Mesothelial cell of epicardium (in vitro differentiated cells): Measurements from ENCODE around the gene NT5C2. TPM values are rescaled to one million over a fixed set of nuclear protein-coding genes. Genes with fewer than 3 reads are reported as not detected.
"Not testable (repeated sequence)": the region's sequence is repeated elsewhere in the genome, so short reads cannot be mapped to it uniquely, and the experiment has no call there.

Experiments used
- DNase-seq, 2 experiments: peaks; one replicate each; pipeline ENCODE4 v3.0.0; 2021; ENCODE audit warnings: low spot score in 2 of 2; ENCODE audit not compliant: unreplicated experiment in 2 of 2
- H3K27ac Mint-ChIP-seq: 2 replicates; pipeline ENCODE4 v1.8.0; 2021; ENCODE audit warnings: mixed read lengths
- H3K27me3 Mint-ChIP-seq: 2 replicates; pipeline ENCODE4 v1.8.0; 2021; ENCODE audit warnings: low read depth, mixed read lengths
- H3K36me3 Mint-ChIP-seq: 2 replicates; pipeline ENCODE4 v1.8.0; 2021; ENCODE audit warnings: mixed read lengths
- H3K4me1 Mint-ChIP-seq: 2 replicates; pipeline ENCODE4 v1.8.0; 2021; ENCODE audit warnings: mixed read lengths
- H3K4me3 Mint-ChIP-seq: 2 replicates; pipeline ENCODE4 v1.8.0; 2021; ENCODE audit warnings: mild to moderate bottlenecking, moderate library complexity, mixed read lengths
- H3K9me3 Mint-ChIP-seq: 2 replicates; pipeline ENCODE4 v1.8.0; 2021; ENCODE audit warnings: mixed read lengths
- total RNA-seq: library from RNA; stranded (reverse); gene quantifications from 3 replicates; pipeline ENCODE4 v1.2.1, GENCODE V29; 2021
- TF ChIP-seq, protein P1 (sequence below): fragments of 200-600 bp; sonication (generic); IDR thresholded peaks from one replicate; pipeline ENCODE4 v1.5.0; 2021; ENCODE audit warnings: antibody characterized with exemption; ENCODE audit not compliant: unreplicated experiment

Gene NT5C2
- total RNA-seq, 1 donor from 2014 or later, result 77.7 TPM

DNA sequence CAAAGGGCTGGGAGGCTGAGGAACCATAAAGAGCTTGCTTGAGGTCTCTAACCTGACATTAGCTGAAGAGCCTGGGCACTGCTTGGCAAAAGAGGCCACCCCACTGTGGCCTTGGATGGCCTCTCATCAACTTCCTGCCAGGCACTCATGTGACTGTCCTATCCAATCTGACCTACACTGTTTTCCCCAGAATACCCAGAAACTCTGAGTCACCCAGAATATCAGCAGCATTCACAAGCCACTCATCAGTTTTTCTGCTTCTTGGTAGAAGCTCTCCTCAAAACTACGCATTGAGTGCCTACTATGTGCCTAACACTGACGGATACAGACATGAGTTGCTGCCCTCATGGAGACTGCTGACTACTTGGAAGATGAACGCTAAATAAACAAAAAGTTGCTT is 4.1 kb upstream of the NT5C2 start:
- Mint-ChIP-seq H3K27me3 (no peaks in the 10 kb centered on the region), H3K36me3 (no peaks in the 10 kb centered on the region), H3K9me3 (no peaks in the 10 kb centered on the region), H3K27ac (no peak overlapping the region), H3K4me1 (no peaks in the 10 kb centered on the region), H3K4me3 (no peak overlapping the region)
- no peak for DNase-seq
- TF ChIP-seq, protein P1, sequence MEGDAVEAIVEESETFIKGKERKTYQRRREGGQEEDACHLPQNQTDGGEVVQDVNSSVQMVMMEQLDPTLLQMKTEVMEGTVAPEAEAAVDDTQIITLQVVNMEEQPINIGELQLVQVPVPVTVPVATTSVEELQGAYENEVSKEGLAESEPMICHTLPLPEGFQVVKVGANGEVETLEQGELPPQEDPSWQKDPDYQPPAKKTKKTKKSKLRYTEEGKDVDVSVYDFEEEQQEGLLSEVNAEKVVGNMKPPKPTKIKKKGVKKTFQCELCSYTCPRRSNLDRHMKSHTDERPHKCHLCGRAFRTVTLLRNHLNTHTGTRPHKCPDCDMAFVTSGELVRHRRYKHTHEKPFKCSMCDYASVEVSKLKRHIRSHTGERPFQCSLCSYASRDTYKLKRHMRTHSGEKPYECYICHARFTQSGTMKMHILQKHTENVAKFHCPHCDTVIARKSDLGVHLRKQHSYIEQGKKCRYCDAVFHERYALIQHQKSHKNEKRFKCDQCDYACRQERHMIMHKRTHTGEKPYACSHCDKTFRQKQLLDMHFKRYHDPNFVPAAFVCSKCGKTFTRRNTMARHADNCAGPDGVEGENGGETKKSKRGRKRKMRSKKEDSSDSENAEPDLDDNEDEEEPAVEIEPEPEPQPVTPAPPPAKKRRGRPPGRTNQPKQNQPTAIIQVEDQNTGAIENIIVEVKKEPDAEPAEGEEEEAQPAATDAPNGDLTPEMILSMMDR, result no peak

DNA sequence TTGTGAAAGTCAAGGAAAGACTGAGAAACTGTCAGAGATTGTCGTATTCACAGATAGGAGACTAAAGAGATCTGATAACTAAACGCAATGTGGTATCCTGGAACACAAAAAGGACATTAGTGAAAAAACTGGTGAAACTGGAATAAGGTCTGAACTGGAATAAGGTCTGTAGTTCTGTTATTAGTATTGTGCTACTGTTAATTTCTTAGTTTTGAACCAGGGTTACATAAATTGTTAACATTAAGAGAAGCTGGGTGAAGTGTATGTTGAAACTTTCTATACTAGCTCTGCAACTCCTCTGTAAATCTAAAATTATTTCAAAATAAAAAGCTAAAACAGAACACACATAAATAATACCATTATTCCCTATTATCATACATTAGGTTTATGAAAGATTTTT is 3.4 kb upstream of the NT5C2 start:
- Mint-ChIP-seq H3K27ac (no peak overlapping the region), H3K36me3 (no peaks in the 10 kb centered on the region), H3K4me3 (no peak overlapping the region), H3K9me3 (no peaks in the 10 kb centered on the region), H3K27me3 (no peaks in the 10 kb centered on the region), H3K4me1 (peaks cover 6% of the 10 kb centered on the region)
- DNase-seq, result no peak
- TF ChIP-seq, protein P1, result no peak

DNA sequence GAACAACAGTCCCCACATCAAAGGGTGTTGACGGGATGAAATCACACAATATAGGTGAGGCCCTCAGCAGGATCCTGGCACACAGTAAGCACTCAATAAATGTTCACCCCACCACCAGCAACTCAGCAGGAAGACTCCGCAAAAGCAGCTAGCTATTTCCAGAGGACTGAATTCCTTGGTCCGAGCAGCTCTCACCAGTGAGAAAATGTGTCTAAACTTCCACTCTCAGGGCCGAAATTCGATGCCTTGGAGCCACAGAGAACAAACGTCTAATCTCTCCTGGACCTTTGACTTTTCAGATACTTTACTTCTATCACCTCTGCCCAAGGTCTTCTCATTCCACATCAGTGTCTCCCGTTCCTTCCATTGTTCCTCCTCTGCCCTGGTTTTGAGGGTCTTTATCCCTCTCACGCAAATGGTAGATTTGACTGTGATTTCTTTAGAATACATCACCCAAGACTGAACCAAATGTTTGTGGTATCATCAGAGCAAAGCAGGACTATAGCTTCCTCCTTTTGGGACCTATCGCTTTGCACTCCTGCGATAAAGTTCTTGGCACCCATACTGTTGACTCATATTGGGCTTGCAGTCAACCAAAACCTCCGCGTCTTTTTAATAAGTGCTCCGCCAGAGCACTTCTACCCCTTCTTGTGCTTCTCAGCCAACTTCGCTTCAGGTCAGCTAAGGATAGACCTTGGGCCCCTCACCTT is 903 bp upstream of the NT5C2 start:
- H3K36me3 Mint-ChIP-seq, result peaks cover 3% of the 10 kb centered on the region
- no peak for DNase-seq

DNA sequence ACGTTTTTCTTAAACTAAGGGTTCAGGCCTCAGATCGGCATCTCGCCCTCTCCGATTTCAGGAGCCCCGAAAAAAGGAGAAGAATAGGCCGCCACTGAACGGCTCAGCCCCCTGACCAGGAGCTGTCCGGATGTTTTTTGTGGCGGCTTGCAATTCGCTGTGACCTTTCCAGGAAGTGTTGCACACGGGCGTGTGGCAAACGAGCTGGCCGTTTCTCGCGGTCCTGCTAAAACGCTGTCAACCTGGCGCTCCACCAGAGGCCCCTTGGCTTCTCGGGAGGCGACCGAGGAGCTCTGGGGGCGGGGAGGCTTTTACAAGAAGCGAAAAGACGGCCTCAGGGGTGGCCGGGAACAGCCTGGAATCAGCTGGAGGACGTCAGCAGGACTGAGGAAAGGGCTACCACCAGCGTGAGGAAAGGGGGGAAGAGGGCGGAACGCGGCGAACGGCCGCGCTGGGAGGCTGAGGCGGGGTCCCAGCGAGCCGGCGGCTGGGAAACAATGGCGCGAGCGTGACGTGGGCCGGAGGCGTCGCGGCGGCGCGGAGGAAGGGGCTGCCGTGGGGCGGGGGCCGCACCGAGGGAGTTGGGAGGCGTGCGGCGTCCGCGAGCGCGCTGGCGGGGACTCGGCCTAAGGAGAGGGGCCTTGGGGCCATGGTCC is 493 bp downstream of the NT5C2 start:
- Mint-ChIP-seq H3K27ac (peak overlapping the region; percentile 95), H3K9me3 (no peaks in the 10 kb centered on the region), H3K4me3 (peak overlapping the region; percentile 98), H3K27me3 (no peaks in the 10 kb centered on the region), H3K36me3 (peaks cover 3% of the 10 kb centered on the region), H3K4me1 (peaks cover 29% of the 10 kb centered on the region)
- TF ChIP-seq, protein P1, result no peak
- peak; percentile 46 to 77 for DNase-seq

More for the DNA sequence above, 903 bp upstream of the NT5C2 start:
- Mint-ChIP-seq H3K4me1 (peaks cover 20% of the 10 kb centered on the region), H3K27ac (peak overlapping the region; percentile 43), H3K27me3 (no peaks in the 10 kb centered on the region), H3K9me3 (no peaks in the 10 kb centered on the region), H3K4me3 (peak overlapping the region; percentile 85)
- TF ChIP-seq, protein P1, result no peak

DNA sequence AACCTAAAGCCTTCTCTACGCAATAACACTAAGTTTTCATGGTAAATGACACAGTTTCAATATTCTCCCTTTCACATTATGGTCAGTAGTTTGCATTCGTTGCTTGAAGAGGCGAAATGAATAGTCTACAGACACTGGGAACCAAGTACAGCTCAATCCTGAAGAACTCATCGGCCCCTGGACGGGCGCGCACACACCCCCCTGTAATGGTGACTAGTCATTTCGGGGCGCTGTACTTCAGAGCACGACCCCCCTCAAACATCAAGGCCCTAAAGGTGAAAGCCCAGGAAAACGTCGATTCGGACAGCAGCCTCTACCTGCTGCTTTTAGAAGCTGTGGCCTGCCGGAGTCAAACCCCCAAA is 1.0 kb downstream of the NT5C2 start:
- H3K9me3 Mint-ChIP-seq, result no peaks in the 10 kb centered on the region
- H3K27me3 Mint-ChIP-seq, result no peaks in the 10 kb centered on the region
- TF ChIP-seq, protein P1, result no peak
- H3K36me3 Mint-ChIP-seq, result peaks cover 3% of the 10 kb centered on the region
- H3K27ac Mint-ChIP-seq, result peak overlapping the region; percentile 95
- peaks cover 29% of the 10 kb centered on the region for H3K4me1 Mint-ChIP-seq
- no peak for DNase-seq
- peak overlapping the region; percentile 98 for H3K4me3 Mint-ChIP-seq

DNA sequence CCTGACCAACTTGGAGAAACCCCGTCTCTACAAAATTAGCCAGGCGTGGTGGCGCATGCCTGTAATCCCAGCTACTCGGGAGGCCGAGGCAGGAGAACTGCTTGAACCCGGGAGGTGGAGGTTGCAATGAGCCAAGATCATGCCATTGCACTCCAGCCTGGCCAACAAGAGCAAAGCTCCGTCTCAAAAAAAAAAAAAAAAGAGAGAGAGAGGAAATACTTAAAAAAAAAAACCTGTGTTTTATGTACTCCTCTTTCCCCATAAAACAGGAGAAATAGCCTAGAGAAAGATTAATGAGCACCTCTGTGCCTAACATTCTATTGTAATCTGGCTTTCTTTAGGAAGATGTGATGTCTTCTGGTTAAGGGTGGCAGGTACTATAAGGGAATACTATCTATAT is 1.9 kb downstream of the NT5C2 start:
- not testable (repeated sequence) for DNase-seq, H3K27ac Mint-ChIP-seq, H3K9me3 Mint-ChIP-seq, H3K36me3 Mint-ChIP-seq, H3K27me3 Mint-ChIP-seq
- Mint-ChIP-seq H3K4me3 (peak overlapping the region; percentile 98), H3K4me1 (peaks cover 32% of the 10 kb centered on the region)
